ENCODE results near the gene PSD2.

PSD2 gene

DNA sequence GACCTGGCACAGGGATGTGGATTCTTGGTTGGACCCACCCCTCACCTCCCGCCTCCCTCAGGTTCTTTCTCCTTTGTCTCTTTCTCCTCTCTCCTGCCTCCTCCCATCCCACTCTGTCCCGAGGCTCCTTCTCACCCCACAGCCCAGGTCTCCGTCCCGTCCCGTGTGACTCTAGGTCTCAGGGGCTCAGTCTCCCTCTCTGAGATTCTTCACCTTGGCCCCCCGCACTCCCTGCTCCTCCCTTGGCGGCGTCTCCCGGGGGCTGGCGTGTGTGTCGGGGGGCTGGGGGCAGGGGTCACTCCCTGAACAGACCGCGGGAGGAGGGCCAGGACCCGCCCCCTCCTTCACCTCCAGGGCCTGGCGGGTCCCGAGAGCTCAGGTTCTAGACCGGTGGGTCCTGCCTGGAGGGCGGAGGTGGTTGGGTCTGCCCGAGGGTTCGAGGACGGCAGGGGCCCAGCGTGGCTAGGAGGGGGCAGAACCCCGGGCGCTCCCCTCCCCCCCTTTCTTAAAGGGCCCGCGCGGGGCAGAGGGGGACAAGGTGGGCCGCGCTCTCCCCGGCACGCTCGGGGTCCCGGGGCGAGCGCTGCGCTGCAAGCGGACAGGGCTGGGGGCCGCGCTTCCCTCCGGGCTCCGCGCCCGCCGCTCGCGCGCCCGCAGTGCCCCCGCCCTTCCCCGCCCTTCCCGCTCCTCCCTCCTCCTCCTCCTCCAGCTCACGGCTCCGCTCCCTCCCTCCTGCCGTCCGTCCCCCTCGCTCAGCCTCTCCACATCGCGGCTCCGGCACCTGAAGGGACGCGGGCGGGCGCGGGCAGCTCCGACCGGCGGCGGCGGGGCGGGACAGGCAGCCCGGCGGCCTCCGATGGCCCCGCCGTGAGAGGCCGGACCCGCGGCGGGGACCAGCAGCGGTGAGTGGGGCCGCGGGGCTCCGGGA, at the start of gene PSD2:
TSS of gene PSD2 (plus strand) at position 735 of the 928 bp plus-strand sequence. CDS start 13,633 bp downstream, outside the sequence.
- DNase-seq, result no peak

DNA sequence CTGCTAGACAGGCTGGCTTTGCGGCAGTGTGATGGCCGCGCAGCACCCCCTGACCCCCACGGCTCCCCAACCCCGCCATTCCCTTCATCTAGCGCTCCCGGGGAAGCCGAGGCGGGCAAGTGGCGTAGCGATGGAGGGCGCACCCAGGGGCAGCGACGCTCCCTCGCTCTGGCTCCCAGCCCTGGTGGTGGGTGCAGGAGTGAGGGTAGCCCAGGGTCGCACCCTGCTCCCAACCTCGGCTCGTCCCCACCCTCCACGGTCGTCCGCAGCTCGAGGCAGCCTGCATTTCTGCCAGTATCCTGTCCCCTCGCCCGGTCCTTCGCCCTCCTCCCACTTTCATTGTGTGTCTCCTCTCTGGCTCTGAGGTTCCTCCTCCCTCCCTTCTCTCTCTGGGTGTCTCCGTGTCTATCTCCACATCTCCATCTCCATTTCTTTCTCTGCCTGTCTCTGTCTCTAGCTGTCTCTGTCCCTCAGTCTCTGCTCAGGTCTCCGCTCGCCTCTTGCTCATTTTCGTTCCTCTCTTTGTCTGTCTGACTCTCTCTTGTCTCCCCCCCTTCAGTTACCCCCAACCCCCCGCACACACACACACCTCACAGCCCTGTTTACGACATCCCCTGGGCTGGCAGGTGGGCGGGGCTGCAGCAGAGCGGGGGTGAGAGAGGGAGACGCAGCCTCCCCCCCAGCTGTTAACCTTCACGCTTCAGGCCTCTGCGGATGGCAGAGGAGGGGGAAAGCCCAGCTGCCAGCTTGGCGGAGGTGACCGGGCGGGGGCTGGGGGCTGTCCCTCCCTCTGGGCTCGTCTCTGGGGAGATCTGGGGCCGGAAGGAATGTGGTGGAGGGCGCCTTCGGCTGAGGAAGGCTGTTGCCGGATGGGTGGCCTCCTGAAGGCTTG, 48.7 kb upstream of the PSD2 start:
- no peak for DNase-seq

- no peak for DNase-seq
Measured at GRCh38 chr5:139747583-139748504, 47.8 kb upstream of the PSD2 start.

DNA sequence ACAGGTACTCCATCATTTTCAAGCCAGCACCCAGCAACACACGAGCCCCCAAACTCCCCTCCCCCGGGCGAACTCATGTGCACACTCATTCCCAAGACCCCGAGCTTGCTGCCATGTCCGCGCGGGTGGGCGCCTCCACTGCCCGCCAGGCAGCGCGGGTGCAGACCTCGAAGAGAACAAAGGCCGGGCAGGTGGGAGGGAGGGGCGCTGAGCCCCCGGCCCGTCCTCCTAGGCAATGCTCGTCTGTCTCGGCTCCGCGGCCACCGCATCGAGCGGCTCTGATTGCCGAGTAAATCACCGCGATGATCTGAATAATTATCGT, 47.1 kb upstream of the PSD2 start:
- no peak for DNase-seq

- DNase-seq, result no peak
Measured at GRCh38 chr5:139749242-139749641, 46.4 kb upstream of the PSD2 start.

DNA sequence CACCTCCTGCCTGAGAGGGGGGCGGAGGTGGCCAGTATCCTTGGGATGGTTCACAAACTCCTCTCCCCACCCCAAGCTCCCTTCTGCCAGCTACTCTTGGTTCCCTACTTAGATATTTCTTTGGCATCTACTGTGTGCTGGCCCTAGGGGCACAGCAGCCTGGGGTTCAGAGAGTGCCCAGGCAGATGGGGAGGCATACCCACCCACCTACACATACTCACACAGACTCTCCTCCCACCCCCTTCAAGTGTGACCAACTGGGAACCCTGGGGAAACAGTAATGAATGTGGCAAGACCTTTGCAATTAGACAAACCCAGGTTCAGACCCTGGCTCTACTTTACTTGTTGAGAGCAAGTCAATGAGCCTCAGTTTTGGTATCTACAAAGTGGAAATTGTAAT, 44.4 kb upstream of the PSD2 start:
- no peak for DNase-seq

GRCh38 chr5:139752506-139753473, 42.8 kb upstream of the PSD2 start:
- DNase-seq, result no peak

DNA sequence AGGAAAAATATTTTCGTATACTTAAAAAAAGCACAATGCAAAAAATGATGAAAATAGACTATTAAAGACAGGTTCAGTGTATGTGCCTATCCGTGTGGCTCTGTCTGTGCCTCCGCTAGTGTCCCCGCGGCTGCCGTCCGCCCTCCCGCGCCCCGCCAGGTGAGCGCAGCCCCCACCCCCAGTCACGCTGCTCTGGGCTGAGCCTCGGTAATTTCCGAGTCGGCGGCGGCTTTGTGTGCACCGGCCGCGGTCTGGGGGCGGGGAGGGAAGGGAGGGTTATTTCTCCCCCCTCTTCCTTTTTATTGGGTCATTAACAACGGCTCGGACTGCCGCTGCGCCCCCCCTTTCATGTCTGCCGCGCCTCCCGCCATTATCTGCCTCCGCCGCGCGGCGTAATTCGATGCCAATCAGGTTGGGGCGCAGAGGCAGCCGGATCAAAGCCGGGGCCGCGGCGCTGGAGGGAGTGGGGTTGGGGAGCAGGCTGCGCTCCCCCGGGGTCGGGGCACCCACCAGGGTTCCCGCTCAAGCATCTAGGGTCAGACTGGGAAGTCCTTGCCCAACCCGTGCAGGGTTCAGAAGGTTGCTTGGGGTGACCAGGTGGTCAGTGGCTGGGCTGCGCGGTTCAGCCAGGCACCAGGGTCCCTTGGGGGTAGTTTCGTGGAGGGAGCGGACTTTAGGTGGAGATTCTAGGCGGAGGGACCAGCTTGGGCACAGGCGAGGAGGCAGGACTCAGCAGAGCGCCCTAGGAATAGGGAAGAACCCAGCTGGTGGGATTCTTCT, 39.5 kb upstream of the PSD2 start:
- DNase-seq, result no peak

DNA sequence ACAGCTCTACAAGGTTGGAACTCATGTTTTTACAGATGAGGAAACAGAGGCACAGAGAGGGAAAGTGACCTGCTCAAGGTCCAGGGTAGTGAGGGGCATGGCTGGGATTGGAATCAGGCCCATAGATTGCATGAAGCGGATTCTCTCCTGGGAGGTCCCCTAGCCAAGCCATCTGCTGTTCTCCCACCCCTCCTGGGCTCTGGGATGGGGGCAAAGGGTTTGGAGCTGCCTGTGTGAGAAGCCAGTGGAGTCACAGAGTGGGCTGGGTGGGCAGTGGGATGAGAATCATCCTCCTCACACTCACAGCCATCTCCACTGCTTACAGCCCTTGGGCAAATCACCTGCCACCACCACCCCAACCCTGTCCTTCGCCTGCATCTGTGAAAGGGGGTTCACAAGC, 38.6 kb upstream of the PSD2 start:
- DNase-seq, result no peak

GRCh38 chr5:139757727-139758509, 37.7 kb upstream of the PSD2 start:
- DNase-seq, result no peak

GRCh38 chr5:139758510-139759075, 37.0 kb upstream of the PSD2 start:
- no peak for DNase-seq

- DNase-seq, result no peak
Measured at GRCh38 chr5:139759219-139759721, 36.3 kb upstream of the PSD2 start.

- no peak for DNase-seq
Measured at GRCh38 chr5:139760066-139761056, 35.2 kb upstream of the PSD2 start.

DNA sequence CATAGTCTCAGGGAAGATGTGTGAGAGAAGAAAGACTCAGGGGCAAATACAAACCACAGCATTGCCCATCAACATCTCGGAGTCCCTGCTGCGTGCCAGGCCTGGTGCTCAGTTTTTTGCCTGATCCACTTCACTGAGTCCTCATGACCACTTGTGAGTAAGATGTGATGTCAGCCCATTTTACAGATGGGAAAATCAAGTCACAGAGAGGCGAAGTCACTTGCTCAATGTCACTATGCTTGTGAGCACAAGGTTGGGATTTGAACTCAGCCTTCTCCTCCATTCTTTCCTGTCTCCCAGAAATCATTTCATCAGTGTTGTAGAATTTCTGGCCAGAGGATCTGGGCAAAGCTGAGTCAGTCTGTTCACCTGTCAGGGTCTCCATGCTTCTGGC, 34.6 kb upstream of the PSD2 start:
- no peak for DNase-seq

DNA sequence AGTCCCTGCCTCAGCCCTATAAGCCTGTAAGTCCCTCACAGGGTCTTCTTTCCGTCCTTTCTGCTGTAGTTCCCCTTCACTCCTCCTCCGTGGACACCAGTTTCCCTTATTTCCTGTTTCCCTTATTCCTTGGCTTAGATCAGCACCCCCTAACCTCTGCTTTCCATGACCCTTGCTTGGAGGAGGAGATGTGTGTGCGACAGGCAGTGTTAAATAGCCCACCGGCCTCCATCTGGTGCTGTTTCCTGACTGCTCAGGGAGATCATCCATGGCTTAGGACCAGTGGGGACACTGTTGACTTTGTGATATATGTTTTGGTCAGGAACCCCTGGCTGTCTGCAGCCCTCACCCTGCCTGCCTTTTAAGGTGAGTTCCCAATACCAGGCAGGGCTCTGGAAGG, 34.1 kb upstream of the PSD2 start:
- no peak for DNase-seq

DNA sequence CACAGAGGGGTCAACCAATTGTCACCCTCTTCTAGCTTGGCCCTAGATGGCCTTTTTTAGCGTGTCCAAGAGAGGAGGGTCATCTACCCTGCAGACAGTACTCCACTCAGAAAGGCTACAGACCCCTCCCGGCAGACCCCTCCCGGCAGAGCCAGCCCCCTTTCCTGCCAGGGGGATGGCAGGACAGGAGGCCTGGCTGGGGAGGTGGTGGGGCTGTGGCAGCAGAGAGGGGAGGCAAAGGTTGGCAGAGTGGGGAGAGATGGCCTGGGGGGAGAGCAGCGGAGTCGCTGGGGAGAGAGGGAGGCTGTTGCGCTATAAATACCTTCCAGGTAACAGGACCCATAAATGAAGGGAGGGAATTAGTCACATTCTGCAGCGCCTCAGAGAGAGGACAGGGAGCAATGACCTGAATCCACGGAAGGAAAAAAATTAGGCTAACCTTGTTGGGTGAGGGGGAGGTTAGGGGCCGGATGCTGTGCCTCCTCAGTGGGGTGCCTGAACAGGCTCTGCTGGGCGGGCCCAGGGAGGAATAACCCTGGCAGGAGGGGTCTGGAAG, 32.9 kb upstream of the PSD2 start:
- no peak for DNase-seq

DNA sequence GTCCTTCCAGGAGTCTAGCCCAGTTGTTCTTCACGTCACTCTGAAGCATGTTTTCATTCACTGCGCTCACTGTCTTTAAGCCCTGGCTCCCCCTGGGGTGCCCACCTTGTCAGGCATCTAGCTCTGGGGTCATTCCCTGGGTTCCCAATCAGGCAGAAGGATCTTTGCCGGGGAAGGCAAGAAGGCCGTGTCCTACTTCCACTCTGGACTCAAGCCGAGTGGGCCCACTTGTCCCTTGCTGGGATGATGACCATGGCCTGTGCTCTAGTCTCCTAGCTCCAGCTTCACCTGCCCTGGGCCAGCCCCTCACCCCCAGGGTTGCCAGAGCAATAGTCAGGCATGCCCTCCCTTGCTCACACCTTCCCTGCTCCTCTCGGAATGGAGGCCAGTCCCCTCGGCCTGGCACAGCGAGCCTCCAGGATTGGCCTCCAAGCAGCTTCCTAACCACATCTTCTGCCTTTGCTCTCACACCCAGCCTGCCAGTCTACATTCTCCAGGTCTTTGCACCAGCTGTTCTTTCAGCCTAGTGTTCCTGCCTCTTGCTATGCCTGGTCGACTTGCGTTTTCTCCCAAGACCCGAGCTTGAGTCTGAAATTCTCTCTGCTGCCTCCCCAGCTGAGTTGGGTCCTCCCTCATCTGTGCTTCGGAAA, 32.2 kb upstream of the PSD2 start:
- DNase-seq, result no peak
